Loucy (cell line): Measurements from ENCODE around the gene HIVEP1.

Experiments
- H2AFZ ChIP-seq: fragments of 200-600 bp; sonication (generic); 2 replicates; pipeline ENCODE4 v1.6.0; 2016; ENCODE audit warnings: antibody characterized with exemption, mild to moderate bottlenecking, low read length, moderate library complexity
- H3F3A ChIP-seq: fragments of 200-600 bp; 2 replicates; pipeline ENCODE4 v1.6.0; 2016; ENCODE audit warnings: antibody characterized with exemption, low read depth, mild to moderate bottlenecking
- H3K27me3 ChIP-seq: fragments of 200-600 bp; sonication (generic); 2 replicates; pipeline ENCODE4 v1.6.1; 2014; ENCODE audit warnings: low read length, mild to moderate bottlenecking; ENCODE audit not compliant: insufficient read depth, poor library complexity, severe bottlenecking
- H3K36me3 ChIP-seq: fragments of 200-600 bp; sonication (generic); 2 replicates; pipeline ENCODE4 v1.6.1; 2016; ENCODE audit warnings: low read length; ENCODE audit not compliant: insufficient read depth
- H3K4me1 ChIP-seq: fragments of 200-600 bp; sonication (generic); 2 replicates; pipeline ENCODE4 v1.5.1; 2014; ENCODE audit warnings: low read length, mild to moderate bottlenecking; ENCODE audit not compliant: insufficient read depth, poor library complexity, severe bottlenecking
- H3K4me2 ChIP-seq: fragments of 200-600 bp; sonication (generic); 2 replicates; pipeline ENCODE4 v1.6.0; 2014; ENCODE audit warnings: antibody characterized with exemption, low read length, low read depth, mild to moderate bottlenecking; ENCODE audit not compliant: poor library complexity, severe bottlenecking
- H3K4me3 ChIP-seq: fragments of 200-600 bp; sonication (generic); 2 replicates; pipeline ENCODE4 v1.5.1; 2014; ENCODE audit warnings: low read length, mild to moderate bottlenecking, mixed read lengths; ENCODE audit not compliant: poor library complexity, severe bottlenecking
- H3K79me2 ChIP-seq: fragments of 200-600 bp; sonication (generic); 2 replicates; pipeline ENCODE4 v1.6.1; 2014; ENCODE audit warnings: low read length; ENCODE audit not compliant: insufficient read depth
- H3K9ac ChIP-seq: fragments of 200-600 bp; sonication (generic); 2 replicates; pipeline ENCODE4 v1.6.0; 2014; ENCODE audit warnings: mild to moderate bottlenecking, low read depth, low read length, moderate library complexity; ENCODE audit not compliant: poor library complexity, severe bottlenecking
- H3K9me2 ChIP-seq: fragments of 200-600 bp; sonication (generic); replicated peaks from 2 replicates; pipeline ENCODE4 v1.6.1; 2016; ENCODE audit warnings: low read depth, low read length, mixed read lengths
- H3K9me3 ChIP-seq: fragments of 200-600 bp; sonication (generic); 2 replicates; pipeline ENCODE4 v1.6.1; 2014; ENCODE audit warnings: mild to moderate bottlenecking, antibody characterized with exemption, low read length, low read depth; ENCODE audit not compliant: insufficient read depth
- H4K20me1 ChIP-seq: fragments of 200-600 bp; sonication (generic); 2 replicates; pipeline ENCODE4 v1.6.0; 2014; ENCODE audit warnings: antibody characterized with exemption, low read length, mild to moderate bottlenecking; ENCODE audit not compliant: insufficient read depth, poor library complexity, severe bottlenecking
- EZH2phosphoT487 ChIP-seq: fragments of 200-600 bp; IDR thresholded peaks from 2 replicates; pipeline ENCODE4 v1.6.1; 2018; ENCODE audit warnings: antibody characterized with exemption, mild to moderate bottlenecking, moderate library complexity, borderline replicate concordance
- TF ChIP-seq, protein P1 (sequence below): fragments of 200-600 bp; sonication (generic); conservative IDR thresholded peaks from 2 replicates; pipeline ENCODE4 v1.5.1; 2014; ENCODE audit warnings: mild to moderate bottlenecking, antibody characterized with exemption, low read length

The HIVEP1 gene

GRCh38 chr6:11973238-11973637, 38.9 kb upstream of the HIVEP1 start:
- Histone ChIP-seq H3K4me3 (no peak overlapping the region), H3K27me3 (no peaks in the 10 kb centered on the region), H2AFZ (no peak overlapping the region), H3K9me2 (no peaks in the 10 kb centered on the region), H3K4me2 (no peak overlapping the region), H3K79me2 (no peaks in the 10 kb centered on the region), H3K9me3 (no peaks in the 10 kb centered on the region), H3K4me1 (peaks cover 31% of the 10 kb centered on the region), H3K36me3 (no peaks in the 10 kb centered on the region), H3F3A (no peaks in the 10 kb centered on the region; the same call in 1 of the 2 replicates), H3K9ac (no peak overlapping the region), H4K20me1 (no peaks in the 10 kb centered on the region)
- TF ChIP-seq, protein P1, sequence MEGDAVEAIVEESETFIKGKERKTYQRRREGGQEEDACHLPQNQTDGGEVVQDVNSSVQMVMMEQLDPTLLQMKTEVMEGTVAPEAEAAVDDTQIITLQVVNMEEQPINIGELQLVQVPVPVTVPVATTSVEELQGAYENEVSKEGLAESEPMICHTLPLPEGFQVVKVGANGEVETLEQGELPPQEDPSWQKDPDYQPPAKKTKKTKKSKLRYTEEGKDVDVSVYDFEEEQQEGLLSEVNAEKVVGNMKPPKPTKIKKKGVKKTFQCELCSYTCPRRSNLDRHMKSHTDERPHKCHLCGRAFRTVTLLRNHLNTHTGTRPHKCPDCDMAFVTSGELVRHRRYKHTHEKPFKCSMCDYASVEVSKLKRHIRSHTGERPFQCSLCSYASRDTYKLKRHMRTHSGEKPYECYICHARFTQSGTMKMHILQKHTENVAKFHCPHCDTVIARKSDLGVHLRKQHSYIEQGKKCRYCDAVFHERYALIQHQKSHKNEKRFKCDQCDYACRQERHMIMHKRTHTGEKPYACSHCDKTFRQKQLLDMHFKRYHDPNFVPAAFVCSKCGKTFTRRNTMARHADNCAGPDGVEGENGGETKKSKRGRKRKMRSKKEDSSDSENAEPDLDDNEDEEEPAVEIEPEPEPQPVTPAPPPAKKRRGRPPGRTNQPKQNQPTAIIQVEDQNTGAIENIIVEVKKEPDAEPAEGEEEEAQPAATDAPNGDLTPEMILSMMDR = no peak
- TF ChIP-seq EZH2phosphoT487 = no peak

- Histone ChIP-seq H4K20me1 (no peaks in the 10 kb centered on the region), H3K27me3 (no peaks in the 10 kb centered on the region), H3K79me2 (no peaks in the 10 kb centered on the region), H3F3A (no peaks in the 10 kb centered on the region; the same call in 1 of the 2 replicates), H3K9me2 (no peaks in the 10 kb centered on the region), H3K9ac (no peak overlapping the region), H3K4me3 (no peak overlapping the region), H3K36me3 (no peaks in the 10 kb centered on the region), H3K4me2 (no peak overlapping the region), H3K9me3 (no peaks in the 10 kb centered on the region), H3K4me1 (peaks cover 29% of the 10 kb centered on the region), H2AFZ (no peak overlapping the region)
- TF ChIP-seq EZH2phosphoT487 = no peak
- TF ChIP-seq, protein P1 = no peak
Measured at GRCh38 chr6:11974089-11974488, 38.0 kb upstream of the HIVEP1 start.

DNA sequence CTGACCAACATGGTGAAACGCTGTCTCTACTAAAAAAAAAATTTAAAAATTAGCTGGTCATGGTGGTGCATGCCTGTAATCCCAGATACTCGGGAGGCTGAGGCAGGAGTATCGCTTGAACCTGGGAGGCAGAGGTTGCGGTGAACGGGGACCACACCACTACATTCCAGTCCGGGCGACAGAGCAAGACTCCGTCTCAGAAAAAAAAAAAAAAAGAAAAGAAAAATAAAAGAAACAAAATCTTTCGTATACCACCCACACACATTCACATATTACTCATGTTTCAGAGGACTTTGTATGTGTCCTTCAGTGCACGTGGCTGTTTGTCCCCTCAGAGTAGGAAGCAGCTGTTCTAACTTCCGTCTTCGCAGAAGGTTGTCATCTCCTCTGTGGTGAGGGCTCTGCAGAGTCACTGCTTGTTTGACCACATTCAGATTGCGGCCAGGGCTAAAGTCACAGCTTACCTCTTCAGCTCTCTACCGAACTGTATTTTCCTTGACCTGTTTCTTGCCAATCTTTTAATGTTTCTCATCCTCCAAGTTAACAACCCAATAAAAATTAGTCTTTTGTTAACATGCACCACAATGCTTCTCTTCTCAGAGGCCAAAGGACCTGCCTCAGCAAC, 36.6 kb upstream of the HIVEP1 start:
- no peaks in the 10 kb centered on the region; the same call in 1 of the 2 replicates for H3F3A ChIP-seq
- H3K4me2 ChIP-seq = peak overlapping the region; percentile 47
- H3K27me3 ChIP-seq = no peaks in the 10 kb centered on the region
- H3K79me2 ChIP-seq = no peaks in the 10 kb centered on the region
- no peak for TF ChIP-seq EZH2phosphoT487
- H3K4me1 ChIP-seq = peaks cover 29% of the 10 kb centered on the region
- peak overlapping the region; percentile 19 for H3K4me3 ChIP-seq
- H3K9me3 ChIP-seq = no peaks in the 10 kb centered on the region
- H2AFZ ChIP-seq = no peak overlapping the region
- H3K9me2 ChIP-seq = no peaks in the 10 kb centered on the region
- H3K36me3 ChIP-seq = no peaks in the 10 kb centered on the region
- H3K9ac ChIP-seq = no peak overlapping the region
- H4K20me1 ChIP-seq = no peaks in the 10 kb centered on the region

DNA sequence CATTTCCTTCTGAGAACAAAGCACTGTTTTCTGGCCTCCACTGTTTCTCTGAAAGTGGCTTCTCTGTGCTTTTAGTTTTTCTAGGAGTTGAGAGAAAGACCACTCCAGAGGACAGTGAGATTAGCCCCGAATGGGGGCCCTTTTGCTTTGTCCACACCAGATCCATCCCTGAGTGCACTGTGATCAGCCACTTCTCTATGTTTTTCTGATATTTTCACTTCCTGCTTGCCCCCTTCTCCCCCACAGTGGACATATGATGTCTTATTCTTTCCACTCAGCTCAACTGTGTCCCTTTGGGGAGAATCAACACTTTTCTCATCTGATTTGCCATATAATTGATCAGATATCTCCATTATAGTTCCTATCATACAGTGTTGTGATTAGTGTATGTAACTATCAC, 35.6 kb upstream of the HIVEP1 start:
- no peak overlapping the region for H3K9ac ChIP-seq
- H3K9me3 ChIP-seq = no peaks in the 10 kb centered on the region
- no peaks in the 10 kb centered on the region for H3K9me2 ChIP-seq
- no peaks in the 10 kb centered on the region; the same call in 1 of the 2 replicates for H3F3A ChIP-seq
- H3K27me3 ChIP-seq = no peaks in the 10 kb centered on the region
- H2AFZ ChIP-seq = peak overlapping the region; percentile 77
- H3K4me2 ChIP-seq = no peak overlapping the region
- no peaks in the 10 kb centered on the region for H3K79me2 ChIP-seq
- H3K36me3 ChIP-seq = no peaks in the 10 kb centered on the region
- TF ChIP-seq EZH2phosphoT487 = no peak
- TF ChIP-seq, protein P1 = no peak
- H3K4me1 ChIP-seq = peaks cover 29% of the 10 kb centered on the region
- H3K4me3 ChIP-seq = no peak overlapping the region
- no peaks in the 10 kb centered on the region for H4K20me1 ChIP-seq
